ENCODE data around the gene BRAT1. TPM values are rescaled to one million over a fixed set of nuclear protein-coding genes. Genes with fewer than 3 reads are reported as not detected.

Gene BRAT1
- total RNA-seq, 2 experiments from 2014 or later: 44.7 to 52.0 TPM

- no peak for DNase-seq (ENCODE audit: low spot score)
- H3K36me3 ChIP-seq (ENCODE audit: insufficient read depth, low read length): no peaks in the 10 kb centered on the region
- no peak overlapping the region for H3K4me3 ChIP-seq (ENCODE audit: low read depth, low read length, poor library complexity, severe bottlenecking)
- ChIA-PET CTCF (ENCODE audit: unreplicated experiment) (no interaction called here), POLR2A (interaction anchor here (0.5 kb wide), 2 partner anchors 28 to 1037 kb away, joined by 3 to 5 read pairs; no protein-coding TSS in a partner anchor)
- H3K79me2 ChIP-seq (ENCODE audit: insufficient read depth, low read depth, low read length): no peaks in the 10 kb centered on the region
- H3K4me1 ChIP-seq (ENCODE audit: insufficient read depth, low read length, poor library complexity, severe bottlenecking): peaks cover 31% of the 10 kb centered on the region
- TF ChIP-seq EZH2phosphoT487 (IDR thresholded peaks at IDR 0.05; ENCODE audit: borderline replicate concordance, low read depth, low read length): no peak
- no peak for TF ChIP-seq CTCF (conservative IDR thresholded peaks at IDR 0.05; ENCODE audit: low read length)
- BruUV-seq (replicated peaks): no TSS peak
- no peaks in the 10 kb centered on the region for H3K9me3 ChIP-seq (ENCODE audit: low read length)
- H2AFZ ChIP-seq (ENCODE audit: low read length): no peak overlapping the region
- H3K9me2 ChIP-seq (ENCODE audit: insufficient read depth, low read length): no peaks in the 10 kb centered on the region
- no peaks in the 10 kb centered on the region for H4K20me1 ChIP-seq (ENCODE audit: insufficient read depth, low read length)
- intact Hi-C loops (cut with micrococcal nuclease; ENCODE audit: unreplicated experiment): no loop called here
- no peak overlapping the region for H3K27ac ChIP-seq (ENCODE audit: low read depth, low read length, poor library complexity, severe bottlenecking)
- H3K4me2 ChIP-seq (ENCODE audit: low read length): no peak overlapping the region
These were observed 32.4 kb downstream of the BRAT1 start for GRCh38 chr7:2522780-2523433.

GRCh38 chr7:2521952-2522591, 33.3 kb downstream of the BRAT1 start:
- H3K27ac ChIP-seq (ENCODE audit: low read depth, low read length, poor library complexity, severe bottlenecking): no peak overlapping the region
- no peak overlapping the region for H3K4me3 ChIP-seq (ENCODE audit: low read depth, low read length, poor library complexity, severe bottlenecking)
- ChIA-PET CTCF (ENCODE audit: unreplicated experiment) (no interaction called here), POLR2A (interaction anchor here (0.5 kb wide), 1 partner anchor 1036 kb away, joined by 5 read pairs; no protein-coding TSS in a partner anchor)
- no peaks in the 10 kb centered on the region for H3K9me2 ChIP-seq (ENCODE audit: insufficient read depth, low read length)
- TF ChIP-seq EZH2phosphoT487 (IDR thresholded peaks at IDR 0.05; ENCODE audit: borderline replicate concordance, low read depth, low read length) (no peak), CTCF (conservative IDR thresholded peaks at IDR 0.05; ENCODE audit: low read length) (no peak; the same call in 1 of the 2 replicates)
- intact Hi-C loops (cut with micrococcal nuclease; ENCODE audit: unreplicated experiment): no loop called here
- H3K4me2 ChIP-seq (ENCODE audit: low read length): 0 out of 2 replicates have a peak overlapping the region, but pooled peaks have one; percentile 5
- no peaks in the 10 kb centered on the region for H3K9me3 ChIP-seq (ENCODE audit: low read length)
- H3K79me2 ChIP-seq (ENCODE audit: insufficient read depth, low read depth, low read length): no peaks in the 10 kb centered on the region
- H3K4me1 ChIP-seq (ENCODE audit: insufficient read depth, low read length, poor library complexity, severe bottlenecking): peaks cover 32% of the 10 kb centered on the region
- no peaks in the 10 kb centered on the region for H3K36me3 ChIP-seq (ENCODE audit: insufficient read depth, low read length)
- no peak overlapping the region for H2AFZ ChIP-seq (ENCODE audit: low read length)
- H4K20me1 ChIP-seq (ENCODE audit: insufficient read depth, low read length): no peaks in the 10 kb centered on the region
- DNase-seq (ENCODE audit: low spot score): no peak
- BruUV-seq (replicated peaks): no TSS peak

GRCh38 chr7:2521341-2521745, 34.0 kb downstream of the BRAT1 start:
- DNase-seq (ENCODE audit: low spot score): no peak
- Histone ChIP-seq H3K36me3 (ENCODE audit: insufficient read depth, low read length) (no peaks in the 10 kb centered on the region), H4K20me1 (ENCODE audit: insufficient read depth, low read length) (no peaks in the 10 kb centered on the region), H3K79me2 (ENCODE audit: insufficient read depth, low read depth, low read length) (no peaks in the 10 kb centered on the region), H3K4me1 (ENCODE audit: insufficient read depth, low read length, poor library complexity, severe bottlenecking) (peaks cover 32% of the 10 kb centered on the region), H2AFZ (ENCODE audit: low read length) (no peak overlapping the region), H3K9me3 (ENCODE audit: low read length) (no peaks in the 10 kb centered on the region), H3K4me2 (ENCODE audit: low read length) (no peak overlapping the region), H3K27ac (ENCODE audit: low read depth, low read length, poor library complexity, severe bottlenecking) (no peak overlapping the region), H3K9me2 (ENCODE audit: insufficient read depth, low read length) (no peaks in the 10 kb centered on the region), H3K4me3 (ENCODE audit: low read depth, low read length, poor library complexity, severe bottlenecking) (no peak overlapping the region)
- intact Hi-C loops (cut with micrococcal nuclease; ENCODE audit: unreplicated experiment): no loop called here
- no peak for TF ChIP-seq EZH2phosphoT487 (IDR thresholded peaks at IDR 0.05; ENCODE audit: borderline replicate concordance, low read depth, low read length)
- TF ChIP-seq CTCF (conservative IDR thresholded peaks at IDR 0.05; ENCODE audit: low read length): no peak
- CTCF ChIA-PET (ENCODE audit: unreplicated experiment): no interaction called here
- BruUV-seq (replicated peaks): no TSS peak
- POLR2A ChIA-PET: no interaction called here
